Measurements from ENCODE around the gene JSRP1. TPM values are rescaled to one million over a fixed set of nuclear protein-coding genes. Genes with fewer than 3 reads are reported as not detected.
A peak's percentile ranks its signal among the peaks of the same experiment; 100 is the strongest.

JSRP1 gene
- polyA plus RNA-seq, 1 donor, result 2.2 TPM

DNA sequence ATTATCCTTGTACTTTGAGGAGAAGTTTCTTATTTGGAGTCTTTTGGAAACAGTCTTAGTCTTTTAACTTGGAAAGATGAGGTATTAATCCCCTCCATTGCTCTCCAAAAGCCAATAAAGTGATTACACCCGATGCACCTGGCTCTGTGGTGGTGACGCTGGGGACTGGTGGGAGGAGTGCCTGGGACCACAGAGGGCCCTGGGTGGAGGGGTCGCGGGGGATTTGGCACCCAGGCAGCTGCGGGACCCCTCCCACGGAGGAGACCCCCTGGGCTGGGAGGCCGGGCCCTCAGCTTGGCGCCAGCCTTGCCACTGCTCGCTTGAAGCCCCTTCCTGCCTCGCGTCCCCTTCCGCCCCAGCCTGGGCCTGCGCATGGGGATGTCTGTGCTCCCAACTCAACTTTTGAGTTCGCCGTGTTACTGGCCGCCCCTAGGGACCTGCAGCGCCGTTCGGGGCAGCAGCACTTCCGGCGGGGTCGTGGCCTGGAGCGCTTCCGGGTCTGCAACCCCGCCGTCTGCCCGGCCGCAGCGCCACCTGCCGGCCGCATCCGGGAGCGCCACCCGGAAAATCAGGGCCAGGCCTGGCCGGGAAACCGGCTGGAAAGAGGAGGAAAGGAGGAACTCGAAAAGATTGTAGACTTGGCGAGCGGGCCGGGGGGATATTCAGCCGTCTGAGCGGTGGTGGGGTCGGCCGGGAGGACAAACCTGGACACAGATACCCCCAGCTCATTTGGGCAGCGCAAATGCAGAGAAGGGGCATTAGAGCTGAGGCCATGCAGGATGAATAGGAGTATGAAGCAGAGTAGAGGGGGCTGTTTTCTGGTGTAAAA lies 17.4 kb upstream of the JSRP1 start:
- H3K9me3 ChIP-seq (ENCODE audit: control insufficient read depth, low read depth, low read length), result peaks cover 4% of the 10 kb centered on the region
- H3K4me1 ChIP-seq (ENCODE audit: control insufficient read depth, insufficient read depth, low read length), result peaks cover 34% of the 10 kb centered on the region
- H3K36me3 ChIP-seq (ENCODE audit: control insufficient read depth, insufficient read depth, low read length), result peaks cover 33% of the 10 kb centered on the region
- DNase-seq, result peak; percentile 69 to 75
- no CpG with 5 or more reads among the region's 45 CpGs for WGBS (ENCODE audit: insufficient coverage, low lambda C conversion rate)
- peak overlapping the region; percentile 15 for H3K4me3 ChIP-seq (ENCODE audit: low read length)
- no peaks in the 10 kb centered on the region for H3K27me3 ChIP-seq (ENCODE audit: control insufficient read depth, insufficient read depth, low read length)
- peak overlapping the region; percentile 52 for H3K27ac ChIP-seq (ENCODE audit: low read length)

DNA sequence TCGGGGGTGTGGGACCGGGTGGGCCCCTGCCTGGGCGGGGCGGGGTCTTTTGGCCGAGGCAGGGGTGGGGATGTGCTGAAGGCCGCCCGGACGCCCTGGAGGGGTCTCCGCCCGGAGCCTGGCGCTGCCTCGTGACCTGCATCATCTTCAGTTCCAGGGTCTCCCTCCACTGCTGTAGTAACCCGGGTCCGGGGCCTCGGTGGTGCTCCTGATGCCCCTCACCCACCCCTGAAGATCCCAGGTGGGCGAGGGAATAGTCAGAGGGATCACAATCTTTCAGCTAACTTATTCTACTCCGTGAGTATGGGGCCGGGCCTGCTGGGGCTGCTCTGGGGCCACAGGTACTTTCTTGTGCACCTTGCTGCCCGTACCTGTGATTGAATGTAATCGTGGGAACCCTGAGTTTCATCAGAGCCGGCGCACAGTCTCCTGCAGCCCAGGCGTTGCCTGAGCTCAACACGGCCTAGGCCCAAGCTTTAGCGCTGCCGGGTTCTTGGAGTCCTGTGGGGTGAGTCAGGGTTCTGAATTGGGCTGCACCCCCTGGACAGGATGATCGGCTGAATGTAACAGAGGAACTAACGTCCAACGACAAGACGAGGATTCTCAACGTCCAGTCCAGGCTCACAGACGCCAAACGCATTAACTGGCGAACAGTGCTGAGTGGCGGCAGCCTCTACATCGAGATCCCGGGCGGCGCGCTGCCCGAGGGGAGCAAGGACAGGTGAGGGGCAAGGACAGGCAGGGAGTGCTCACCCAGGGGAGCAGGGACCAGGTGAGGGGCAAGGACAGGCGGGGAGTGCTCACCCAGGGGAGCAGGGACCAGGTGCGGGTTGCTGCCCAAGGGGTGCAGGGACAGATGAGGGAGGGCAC lies 15.3 kb upstream of the JSRP1 start:
- DNase-seq, result peak in 1 of 2 donors; percentile 46
- peak overlapping the region; percentile 91 for H3K27ac ChIP-seq (ENCODE audit: low read length)
- peaks cover 4% of the 10 kb centered on the region for H3K9me3 ChIP-seq (ENCODE audit: control insufficient read depth, low read depth, low read length)
- peaks cover 33% of the 10 kb centered on the region for H3K4me1 ChIP-seq (ENCODE audit: control insufficient read depth, insufficient read depth, low read length)
- H3K36me3 ChIP-seq (ENCODE audit: control insufficient read depth, insufficient read depth, low read length), result peaks cover 33% of the 10 kb centered on the region
- no peaks in the 10 kb centered on the region for H3K27me3 ChIP-seq (ENCODE audit: control insufficient read depth, insufficient read depth, low read length)
- peak overlapping the region; percentile 100 for H3K4me3 ChIP-seq (ENCODE audit: low read length)
- WGBS (ENCODE audit: insufficient coverage, low lambda C conversion rate), result no CpG with 5 or more reads among the region's 43 CpGs

DNA sequence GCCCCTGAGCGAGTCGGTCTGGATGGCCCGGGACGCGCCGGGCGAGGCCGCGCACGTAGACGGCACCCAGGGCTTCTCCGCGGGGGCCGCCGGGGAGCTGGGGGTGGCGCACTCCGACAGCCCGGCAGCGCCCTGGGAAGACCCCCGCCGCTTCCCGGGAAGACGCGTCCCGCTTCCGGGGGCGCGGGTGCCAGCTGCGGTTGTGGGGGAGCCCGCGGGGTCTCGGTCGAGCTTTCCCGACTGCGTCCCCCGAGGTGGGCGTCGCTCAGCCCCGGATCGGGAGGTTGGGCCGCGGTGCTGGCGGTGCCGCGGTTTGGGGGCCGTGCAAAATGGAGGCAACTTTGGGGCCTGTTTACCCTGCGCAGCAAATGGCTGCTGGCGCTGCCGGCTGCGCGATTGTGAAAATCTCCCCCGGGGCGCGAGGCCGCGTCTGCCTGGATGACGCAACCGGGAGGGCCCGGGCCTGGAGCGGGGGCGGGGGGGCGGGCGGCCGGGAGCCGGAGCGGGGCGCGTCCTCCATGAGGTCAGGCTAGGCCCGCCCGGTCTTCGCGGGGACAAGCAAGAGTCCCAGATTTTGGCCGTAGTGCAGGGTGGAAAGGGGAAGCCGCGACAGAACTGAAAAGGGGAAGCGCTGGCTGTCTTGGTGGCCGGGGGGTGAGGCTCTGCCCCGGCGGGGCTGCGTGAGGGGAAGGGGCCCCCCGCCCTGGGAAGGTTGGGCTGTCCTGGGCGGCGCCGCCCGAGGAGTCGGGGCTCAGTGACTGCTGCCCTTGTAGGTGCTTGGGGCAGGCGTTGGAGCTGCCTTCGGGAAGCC lies 14.4 kb upstream of the JSRP1 start:
- Histone ChIP-seq H3K9me3 (ENCODE audit: control insufficient read depth, low read depth, low read length) (peaks cover 4% of the 10 kb centered on the region), H3K27ac (ENCODE audit: low read length) (peak overlapping the region; percentile 91), H3K4me3 (ENCODE audit: low read length) (peak overlapping the region; percentile 100), H3K36me3 (ENCODE audit: control insufficient read depth, insufficient read depth, low read length) (peaks cover 30% of the 10 kb centered on the region), H3K27me3 (ENCODE audit: control insufficient read depth, insufficient read depth, low read length) (no peaks in the 10 kb centered on the region), H3K4me1 (ENCODE audit: control insufficient read depth, insufficient read depth, low read length) (peaks cover 33% of the 10 kb centered on the region)
- DNase-seq, result peak; percentile 78 to 85
- WGBS (ENCODE audit: insufficient coverage, low lambda C conversion rate), result no CpG with 5 or more reads among the region's 88 CpGs

DNA sequence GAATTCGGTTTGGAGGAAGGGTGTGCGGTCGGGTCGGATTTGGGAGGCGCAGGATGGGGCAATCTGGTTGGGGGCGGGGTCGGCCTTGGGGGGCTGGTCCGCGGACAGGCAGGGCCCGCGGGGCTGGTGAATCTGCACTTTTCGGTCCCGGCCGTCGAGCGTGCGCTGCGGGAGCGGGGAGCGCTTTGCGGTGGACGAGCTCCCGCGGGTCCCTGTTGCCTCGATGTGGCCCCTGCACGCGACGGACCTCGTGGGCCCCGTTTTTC lies 13.9 kb upstream of the JSRP1 start:
- Histone ChIP-seq H3K4me1 (ENCODE audit: control insufficient read depth, insufficient read depth, low read length) (peaks cover 29% of the 10 kb centered on the region), H3K9me3 (ENCODE audit: control insufficient read depth, low read depth, low read length) (peaks cover 4% of the 10 kb centered on the region), H3K27ac (ENCODE audit: low read length) (peak overlapping the region; percentile 91), H3K36me3 (ENCODE audit: control insufficient read depth, insufficient read depth, low read length) (peaks cover 27% of the 10 kb centered on the region), H3K27me3 (ENCODE audit: control insufficient read depth, insufficient read depth, low read length) (no peaks in the 10 kb centered on the region), H3K4me3 (ENCODE audit: low read length) (peak overlapping the region; percentile 100)
- no CpG with 5 or more reads among the region's 30 CpGs for WGBS (ENCODE audit: insufficient coverage, low lambda C conversion rate)
- DNase-seq, result peak in 1 of 2 donors; percentile 31

DNA sequence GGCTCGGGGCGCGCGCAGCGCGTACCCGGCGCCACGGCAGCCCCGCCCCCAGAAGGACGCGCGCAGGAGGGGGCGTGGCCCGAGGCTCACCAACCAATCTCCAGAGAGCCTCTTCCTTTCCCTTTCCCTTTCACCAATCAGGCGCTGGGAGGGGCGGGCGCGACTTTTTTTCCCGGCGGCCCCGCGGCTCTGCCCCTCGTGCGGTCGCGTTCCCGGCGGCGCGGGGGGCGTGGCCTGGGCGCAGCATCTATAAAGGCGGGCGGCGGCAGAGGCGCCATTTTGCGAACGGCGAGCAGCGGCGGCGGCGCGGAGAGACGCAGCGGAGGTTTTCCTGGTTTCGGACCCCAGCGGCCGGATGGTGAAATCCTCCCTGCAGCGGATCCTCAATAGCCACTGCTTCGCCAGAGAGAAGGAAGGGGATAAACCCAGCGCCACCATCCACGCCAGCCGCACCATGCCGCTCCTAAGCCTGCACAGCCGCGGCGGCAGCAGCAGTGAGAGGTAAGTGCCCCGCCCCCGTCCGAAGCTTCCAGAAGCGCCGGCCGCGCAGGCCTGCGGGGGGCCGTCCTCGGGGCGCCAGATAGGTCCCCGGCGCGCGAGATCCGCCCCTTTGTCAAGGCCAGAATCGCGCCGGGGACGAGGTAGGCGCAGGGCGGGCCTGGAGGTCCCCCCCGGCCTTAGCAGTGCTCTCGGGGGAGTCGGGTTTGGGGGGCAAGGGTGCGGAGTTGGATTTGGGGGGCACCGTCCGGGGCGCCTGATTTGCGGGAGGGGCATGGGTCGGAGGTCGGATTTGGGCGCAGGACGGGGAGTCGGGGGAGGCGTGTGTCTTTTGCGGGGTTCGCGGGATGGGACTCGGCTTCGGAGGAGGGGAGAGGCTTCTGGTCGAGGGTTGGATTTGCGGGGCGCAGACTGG lies 13.3 kb upstream of the JSRP1 start:
- Histone ChIP-seq H3K36me3 (ENCODE audit: control insufficient read depth, insufficient read depth, low read length) (peaks cover 27% of the 10 kb centered on the region), H3K4me3 (ENCODE audit: low read length) (peak overlapping the region; percentile 100), H3K4me1 (ENCODE audit: control insufficient read depth, insufficient read depth, low read length) (peaks cover 28% of the 10 kb centered on the region), H3K9me3 (ENCODE audit: control insufficient read depth, low read depth, low read length) (peaks cover 4% of the 10 kb centered on the region), H3K27me3 (ENCODE audit: control insufficient read depth, insufficient read depth, low read length) (no peaks in the 10 kb centered on the region), H3K27ac (ENCODE audit: low read length) (peak overlapping the region; percentile 91)
- peak; percentile 97 to 98 for DNase-seq
- no CpG with 5 or more reads among the region's 103 CpGs for WGBS (ENCODE audit: insufficient coverage, low lambda C conversion rate)

DNA sequence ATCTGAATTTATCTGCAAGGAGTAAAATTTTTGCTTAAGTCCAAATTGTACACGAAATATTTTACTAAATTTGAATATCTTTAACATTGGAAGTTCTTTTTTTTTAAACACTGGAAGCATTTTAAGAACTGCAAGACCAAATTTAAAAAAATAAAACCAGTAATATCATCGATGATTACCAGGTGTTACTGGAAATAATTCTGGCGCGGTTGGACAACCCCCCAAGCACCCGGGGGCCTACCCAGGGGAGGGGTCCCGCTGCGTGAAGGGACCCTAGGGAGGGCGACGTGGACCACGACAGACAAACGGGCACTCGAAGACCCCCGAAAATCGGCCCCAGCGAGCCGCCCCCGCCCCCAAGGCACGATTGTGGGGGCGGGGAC lies 12.6 kb upstream of the JSRP1 start:
- H3K36me3 ChIP-seq (ENCODE audit: control insufficient read depth, insufficient read depth, low read length), result peaks cover 22% of the 10 kb centered on the region
- no peaks in the 10 kb centered on the region for H3K27me3 ChIP-seq (ENCODE audit: control insufficient read depth, insufficient read depth, low read length)
- WGBS (ENCODE audit: insufficient coverage, low lambda C conversion rate), result no CpG with 5 or more reads among the region's 19 CpGs
- H3K4me3 ChIP-seq (ENCODE audit: low read length), result peak overlapping the region; percentile 89
- H3K9me3 ChIP-seq (ENCODE audit: control insufficient read depth, low read depth, low read length), result peaks cover 4% of the 10 kb centered on the region
- H3K27ac ChIP-seq (ENCODE audit: low read length), result peak overlapping the region; percentile 60
- no peak for DNase-seq
- peaks cover 26% of the 10 kb centered on the region for H3K4me1 ChIP-seq (ENCODE audit: control insufficient read depth, insufficient read depth, low read length)

DNA sequence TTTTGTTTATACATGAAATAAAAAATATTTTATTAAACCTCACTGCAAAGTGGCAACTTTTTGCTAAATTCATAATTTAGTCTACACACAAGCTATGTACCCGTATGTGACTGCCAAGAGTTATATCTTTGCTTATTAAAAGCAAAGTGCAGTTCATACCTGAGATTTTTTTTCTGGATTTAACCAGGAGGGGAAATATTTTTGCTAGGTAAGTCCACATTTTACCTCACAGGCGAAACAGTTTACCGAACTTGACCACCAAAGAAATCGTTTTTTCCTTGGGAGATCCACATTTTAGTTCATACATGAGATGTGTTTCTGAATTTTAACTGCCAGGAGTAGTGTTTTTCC lies 12.2 kb upstream of the JSRP1 start:
- WGBS (ENCODE audit: insufficient coverage, low lambda C conversion rate), result 83% methylated on average over 1 of the region's 4 CpGs
- peak overlapping the region; percentile 89 for H3K4me3 ChIP-seq (ENCODE audit: low read length)
- H3K36me3 ChIP-seq (ENCODE audit: control insufficient read depth, insufficient read depth, low read length), result peaks cover 21% of the 10 kb centered on the region
- H3K27me3 ChIP-seq (ENCODE audit: control insufficient read depth, insufficient read depth, low read length), result no peaks in the 10 kb centered on the region
- H3K27ac ChIP-seq (ENCODE audit: low read length), result no peak overlapping the region
- H3K4me1 ChIP-seq (ENCODE audit: control insufficient read depth, insufficient read depth, low read length), result peaks cover 23% of the 10 kb centered on the region
- peaks cover 4% of the 10 kb centered on the region for H3K9me3 ChIP-seq (ENCODE audit: control insufficient read depth, low read depth, low read length)
- no peak for DNase-seq

DNA sequence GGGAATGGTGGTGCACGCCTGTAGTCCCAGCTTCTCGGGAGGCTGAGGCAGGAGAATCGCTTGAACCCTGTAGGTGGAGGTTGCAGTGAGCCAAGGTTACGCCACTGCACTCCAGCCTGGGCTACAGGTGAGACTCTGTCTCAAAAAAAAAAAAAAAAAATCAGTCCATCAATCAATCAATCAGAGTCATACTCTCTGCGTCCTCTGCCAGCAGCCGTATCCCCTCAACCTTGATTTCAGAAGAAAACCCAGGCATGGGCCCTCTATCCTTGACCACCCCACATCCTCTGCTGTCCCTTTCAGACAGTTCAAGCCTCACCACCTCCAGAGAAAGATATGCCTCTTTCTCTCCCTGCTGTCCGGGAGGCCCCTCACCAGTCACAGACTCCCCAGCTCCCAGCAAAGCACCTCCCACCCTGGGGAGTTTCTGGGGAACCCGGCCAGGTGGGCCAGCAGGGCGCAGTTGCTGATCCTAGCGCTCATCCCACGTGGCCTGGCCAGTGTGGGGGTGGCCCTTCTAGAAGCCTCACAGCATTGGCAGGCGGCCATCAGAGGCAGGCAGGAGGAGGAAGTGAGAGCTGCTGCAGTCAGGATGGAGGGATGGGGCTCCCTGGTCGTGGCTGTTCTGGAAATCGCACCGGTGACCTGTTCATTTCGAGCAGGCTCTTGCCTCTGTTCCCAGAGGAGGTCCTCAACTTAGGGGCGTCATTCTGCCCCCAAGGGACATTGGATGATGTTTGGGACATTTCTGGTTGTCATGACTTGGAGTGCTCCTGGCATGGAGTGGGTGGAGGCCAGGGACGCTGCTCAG lies 10.2 kb upstream of the JSRP1 start:
- no peaks in the 10 kb centered on the region for H3K27me3 ChIP-seq (ENCODE audit: control insufficient read depth, insufficient read depth, low read length)

More for the DNA sequence above, 10.2 kb upstream of the JSRP1 start:
- H3K27ac ChIP-seq (ENCODE audit: low read length), result no peak overlapping the region
- H3K36me3 ChIP-seq (ENCODE audit: control insufficient read depth, insufficient read depth, low read length), result peaks cover 2% of the 10 kb centered on the region
- H3K4me1 ChIP-seq (ENCODE audit: control insufficient read depth, insufficient read depth, low read length), result peaks cover 6% of the 10 kb centered on the region
- no CpG with 5 or more reads among the region's 18 CpGs for WGBS (ENCODE audit: insufficient coverage, low lambda C conversion rate)
- no peak overlapping the region for H3K4me3 ChIP-seq (ENCODE audit: low read length)
- DNase-seq, result peak in 1 of 2 donors; percentile 32
- H3K9me3 ChIP-seq (ENCODE audit: control insufficient read depth, low read depth, low read length), result no peaks in the 10 kb centered on the region

All from large intestine (tissue), 3 donors.